ENCODE data around the gene DFFA. TPM values are rescaled to one million over a fixed set of nuclear protein-coding genes. Genes with fewer than 3 reads are reported as not detected.

Gene DFFA
- total RNA-seq, 1 experiment from 2014 or later = 80.2 TPM

- Histone ChIP-seq H3K36me3 (ENCODE audit: control insufficient read depth, insufficient read depth, low read length) (no peaks in the 10 kb centered on the region), H3K4me1 (no peaks in the 10 kb centered on the region), H3K9me3 (no peaks in the 10 kb centered on the region), H3K27me3 (replicated peaks; ENCODE audit: control insufficient read depth, insufficient read depth, low read length) (no peaks in the 10 kb centered on the region), H3K4me3 (ENCODE audit: low read depth, low read length) (no peak overlapping the region)
- H3K36me3 Mint-ChIP-seq (ENCODE audit: insufficient read depth, unreplicated experiment) = peaks cover 3% of the 10 kb centered on the region
- ChIA-PET CTCF (interaction anchor here (0.6 to 0.7 kb wide), 2 partner anchors 42 to 429 kb away, joined by 3 to 4 read pairs; no protein-coding TSS in a partner anchor), POLR2A (interaction anchor here (0.6 kb wide), 1 partner anchor 262 kb away, joined by 3 read pairs; no protein-coding TSS in a partner anchor)
- no peaks in the 10 kb centered on the region for H3K9me3 Mint-ChIP-seq (ENCODE audit: unreplicated experiment)
- no peaks in the 10 kb centered on the region for H3K27me3 Mint-ChIP-seq (ENCODE audit: insufficient read depth, unreplicated experiment)
- DNase-seq = no peak
- no TSS peak for BruUV-seq (replicated peaks)
- H3K4me1 Mint-ChIP-seq (ENCODE audit: low read depth, unreplicated experiment) = no peaks in the 10 kb centered on the region
- TF ChIP-seq, protein P1, sequence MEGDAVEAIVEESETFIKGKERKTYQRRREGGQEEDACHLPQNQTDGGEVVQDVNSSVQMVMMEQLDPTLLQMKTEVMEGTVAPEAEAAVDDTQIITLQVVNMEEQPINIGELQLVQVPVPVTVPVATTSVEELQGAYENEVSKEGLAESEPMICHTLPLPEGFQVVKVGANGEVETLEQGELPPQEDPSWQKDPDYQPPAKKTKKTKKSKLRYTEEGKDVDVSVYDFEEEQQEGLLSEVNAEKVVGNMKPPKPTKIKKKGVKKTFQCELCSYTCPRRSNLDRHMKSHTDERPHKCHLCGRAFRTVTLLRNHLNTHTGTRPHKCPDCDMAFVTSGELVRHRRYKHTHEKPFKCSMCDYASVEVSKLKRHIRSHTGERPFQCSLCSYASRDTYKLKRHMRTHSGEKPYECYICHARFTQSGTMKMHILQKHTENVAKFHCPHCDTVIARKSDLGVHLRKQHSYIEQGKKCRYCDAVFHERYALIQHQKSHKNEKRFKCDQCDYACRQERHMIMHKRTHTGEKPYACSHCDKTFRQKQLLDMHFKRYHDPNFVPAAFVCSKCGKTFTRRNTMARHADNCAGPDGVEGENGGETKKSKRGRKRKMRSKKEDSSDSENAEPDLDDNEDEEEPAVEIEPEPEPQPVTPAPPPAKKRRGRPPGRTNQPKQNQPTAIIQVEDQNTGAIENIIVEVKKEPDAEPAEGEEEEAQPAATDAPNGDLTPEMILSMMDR (IDR thresholded peaks at IDR 0.05; ENCODE audit: insufficient read depth in 1 of 2, low read depth in 1 of 2, low read length in 1 of 2, severe bottlenecking in 1 of 2, unreplicated experiment in 1 of 2) = no peak
- H3K27ac Mint-ChIP-seq (ENCODE audit: unreplicated experiment) = no peak overlapping the region
- H3K4me3 Mint-ChIP-seq (ENCODE audit: unreplicated experiment) = no peak overlapping the region
- intact Hi-C loops (cut with micrococcal nuclease; ENCODE audit: unreplicated experiment) = no loop called here
These were observed 35.3 kb downstream of the DFFA start for GRCh38 chr1:10437052-10437451.

- Histone ChIP-seq H3K4me1 (peaks cover 5% of the 10 kb centered on the region; the same call in 1 of the 2 replicates), H3K9me3 (no peaks in the 10 kb centered on the region), H3K27me3 (replicated peaks; ENCODE audit: control insufficient read depth, insufficient read depth, low read length) (no peaks in the 10 kb centered on the region), H3K36me3 (ENCODE audit: control insufficient read depth, insufficient read depth, low read length) (no peaks in the 10 kb centered on the region), H3K4me3 (ENCODE audit: low read depth, low read length) (no peak overlapping the region)
- no peak for DNase-seq
- Mint-ChIP-seq H3K27me3 (ENCODE audit: insufficient read depth, unreplicated experiment) (no peaks in the 10 kb centered on the region), H3K9me3 (ENCODE audit: unreplicated experiment) (no peaks in the 10 kb centered on the region), H3K4me3 (ENCODE audit: unreplicated experiment) (no peak overlapping the region), H3K27ac (ENCODE audit: unreplicated experiment) (no peak overlapping the region), H3K36me3 (ENCODE audit: insufficient read depth, unreplicated experiment) (peaks cover 7% of the 10 kb centered on the region), H3K4me1 (ENCODE audit: low read depth, unreplicated experiment) (no peaks in the 10 kb centered on the region)
- BruUV-seq (replicated peaks) = no TSS peak
- intact Hi-C loops (cut with micrococcal nuclease; ENCODE audit: unreplicated experiment) = no loop called here
- POLR2A ChIA-PET = interaction anchor here (1.2 kb wide), 1 partner anchor 22 kb away, joined by 3 read pairs; no protein-coding TSS in a partner anchor
- CTCF ChIA-PET = no interaction called here
- TF ChIP-seq, protein P1 (IDR thresholded peaks at IDR 0.05; ENCODE audit: insufficient read depth in 1 of 2, low read depth in 1 of 2, low read length in 1 of 2, severe bottlenecking in 1 of 2, unreplicated experiment in 1 of 2) = no peak
These were observed 37.7 kb downstream of the DFFA start for GRCh38 chr1:10434590-10434989.

DNA sequence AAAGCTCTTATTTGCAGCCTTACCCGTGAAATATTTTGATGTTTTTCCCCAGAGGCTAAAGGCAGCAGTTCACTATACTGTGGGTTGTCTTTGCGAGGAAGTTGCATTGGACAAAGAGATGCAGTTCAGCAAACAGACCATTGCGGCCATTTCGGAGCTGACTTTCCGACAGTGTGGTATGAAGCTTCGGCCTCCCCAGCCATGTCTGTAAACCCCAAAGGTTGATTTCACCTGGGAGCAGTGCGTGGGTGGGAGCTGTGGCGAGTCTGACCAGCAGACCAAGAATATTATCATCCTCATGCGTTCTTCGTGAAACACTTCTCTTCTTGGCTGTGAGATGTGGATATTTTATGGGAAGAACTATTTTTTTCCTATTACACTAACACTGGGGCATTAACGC is 38.5 kb downstream of the DFFA start:
- DNase-seq = no peak
- ChIA-PET CTCF (no interaction called here), POLR2A (no interaction called here)
- no peaks in the 10 kb centered on the region; the same call in 1 of the 2 replicates for H3K36me3 ChIP-seq (ENCODE audit: control insufficient read depth, insufficient read depth, low read length)
- Mint-ChIP-seq H3K36me3 (ENCODE audit: insufficient read depth, unreplicated experiment) (peaks cover 7% of the 10 kb centered on the region), H3K9me3 (ENCODE audit: unreplicated experiment) (no peaks in the 10 kb centered on the region), H3K27ac (ENCODE audit: unreplicated experiment) (no peak overlapping the region), H3K4me1 (ENCODE audit: low read depth, unreplicated experiment) (no peaks in the 10 kb centered on the region), H3K27me3 (ENCODE audit: insufficient read depth, unreplicated experiment) (no peaks in the 10 kb centered on the region), H3K4me3 (ENCODE audit: unreplicated experiment) (no peak overlapping the region)
- H3K27me3 ChIP-seq (replicated peaks; ENCODE audit: control insufficient read depth, insufficient read depth, low read length) = no peaks in the 10 kb centered on the region
- BruUV-seq (replicated peaks) = no TSS peak
- no peak overlapping the region for H3K4me3 ChIP-seq (ENCODE audit: low read depth, low read length)
- intact Hi-C loops (cut with micrococcal nuclease; ENCODE audit: unreplicated experiment) = no loop called here
- H3K9me3 ChIP-seq = no peaks in the 10 kb centered on the region
- TF ChIP-seq, protein P1 (IDR thresholded peaks at IDR 0.05; ENCODE audit: insufficient read depth in 1 of 2, low read depth in 1 of 2, low read length in 1 of 2, severe bottlenecking in 1 of 2, unreplicated experiment in 1 of 2) = no peak
- H3K4me1 ChIP-seq = peaks cover 5% of the 10 kb centered on the region; the same call in 1 of the 2 replicates

Data from Caco-2 (cell line).